CD4-positive, alpha-beta T cell (primary cell): ENCODE data around the gene SUCLG2. TPM values are rescaled to one million over a fixed set of nuclear protein-coding genes. Genes with fewer than 3 reads are reported as not detected.

Source experiments
- ATAC-seq: fragments of 200-7000 bp; cut with Tn5 transposase; one replicate; pipeline ENCODE4 v1.10.0; 2022; ENCODE audit warnings: mild to moderate bottlenecking; ENCODE audit not compliant: poor library complexity
- CTCF ChIA-PET: fragments of 350-600 bp; sonication (Branson Sonifier 250); formaldehyde crosslinking; loops from one replicate; lab custom pipeline; 2021; ENCODE audit warnings: antibody characterized with exemption, inconsistent platforms; lab: Charles Lee
- POLR2A ChIA-PET: fragments of 350-600 bp; sonication (Branson Sonifier 250); formaldehyde crosslinking; loops from one replicate; lab custom pipeline; 2021; ENCODE audit warnings: antibody characterized with exemption, inconsistent platforms; lab: Charles Lee
- DNase-seq, 14 experiments: peaks; one replicate each; pipeline ENCODE4 v3.0.0-alpha.2; 2013 to 2020; ENCODE audit warnings: mixed read lengths in 2 of 14
- H3K27ac ChIP-seq, 2 donors: one replicate each; pipeline versions ENCODE4 v1.5.1 to v1.7.0; 2013; ENCODE audit warnings: low read length in 2 of 2, low read depth in 1 of 2, mild to moderate bottlenecking in 1 of 2
- H3K27me3 ChIP-seq, 2 experiments: 1 replicate in 1 of 2; 2 replicates in 1 of 2; pipeline versions ENCODE4 v1.6.1 to v1.7.0; 2013; ENCODE audit warnings: low read length in 2 of 2, control low read depth in 1 of 2, mild to moderate bottlenecking in 1 of 2, moderate library complexity in 1 of 2; ENCODE audit not compliant: insufficient read depth in 2 of 2, control insufficient read depth in 1 of 2
- H3K36me3 ChIP-seq: one replicate; pipeline ENCODE4 v1.6.1; 2013; ENCODE audit warnings: low read length, control low read depth; ENCODE audit not compliant: insufficient read depth
- H3K4me1 ChIP-seq: one replicate; pipeline ENCODE4 v1.6.1; 2013; ENCODE audit warnings: low read length, control low read depth; ENCODE audit not compliant: insufficient read depth
- H3K4me3 ChIP-seq: one replicate; pipeline ENCODE4 v1.5.1; 2013; ENCODE audit warnings: mild to moderate bottlenecking, low read length, moderate library complexity
- H3K9me3 ChIP-seq, 2 experiments: 1 replicate in 1 of 2; 2 replicates in 1 of 2; pipeline versions ENCODE4 v1.6.1 to v1.7.0; 2013; ENCODE audit warnings: low read length in 2 of 2, mild to moderate bottlenecking in 2 of 2, control low read depth in 1 of 2, moderate library complexity in 1 of 2; ENCODE audit not compliant: control insufficient read depth in 1 of 2, insufficient read depth in 1 of 2
- H3K27ac Mint-ChIP-seq: one replicate; pipeline ENCODE4 v1.8.0; 2020; ENCODE audit warnings: mixed read lengths
- H3K27me3 Mint-ChIP-seq: one replicate; pipeline ENCODE4 v1.8.0; 2021; ENCODE audit warnings: mixed read lengths
- H3K36me3 Mint-ChIP-seq: one replicate; pipeline ENCODE4 v1.8.0; 2021; ENCODE audit warnings: low read depth, mixed read lengths
- H3K4me1 Mint-ChIP-seq: one replicate; pipeline ENCODE4 v1.8.0; 2021; ENCODE audit warnings: low read depth, mixed read lengths
- H3K4me3 Mint-ChIP-seq: one replicate; pipeline ENCODE4 v1.8.0; 2020; ENCODE audit warnings: mild to moderate bottlenecking, mixed read lengths
- H3K9me3 Mint-ChIP-seq: one replicate; pipeline ENCODE4 v1.8.0; 2020; ENCODE audit warnings: mixed read lengths
- intact Hi-C, 2 experiments: fragments of 100-400 bp; cut with DNase I in 1 of 2; cut with micrococcal nuclease in 1 of 2; formaldehyde crosslinking; loops; one replicate each; pipeline versions ENCODE4 v1.15.1 to v1.9.0; 2023 to 2025; cut with DNase I, micrococcal nuclease
- total RNA-seq, 174 experiments: library from RNA in 2 of 174; stranded (reverse) in 2 of 174; gene quantifications; one replicate each; pipeline ENCODE4 v1.2.3 and lab custom pipeline; 2021 to 2026
- TF ChIP-seq, protein P1 (sequence below): fragments of 200-600 bp; IDR thresholded peaks from one replicate; pipeline ENCODE4 v1.8.0; 2022; ENCODE audit warnings: antibody characterized with exemption, mild to moderate bottlenecking

Gene SUCLG2
- total RNA-seq, 2 experiments from 2014 or later = 51.7 to 52.4 TPM

DNA sequence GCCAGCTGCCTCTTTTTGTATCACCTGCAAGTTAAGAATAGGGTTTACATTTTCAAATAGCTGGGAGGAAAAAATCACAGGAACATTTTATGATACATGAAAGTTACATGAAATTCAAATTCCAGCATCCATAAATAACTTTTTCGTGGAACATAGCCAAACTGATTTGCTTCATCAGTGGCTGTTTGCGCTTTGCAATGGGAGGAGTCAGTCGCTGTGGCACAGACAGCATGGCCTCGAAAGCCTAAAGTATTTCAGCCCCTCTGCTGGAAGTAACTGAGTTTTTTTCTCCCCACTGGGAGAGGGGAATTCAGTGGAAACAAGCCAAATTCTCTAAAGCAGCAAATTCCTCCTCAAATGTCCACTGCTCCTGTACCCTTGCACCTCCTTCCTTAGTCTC, 271.9 kb downstream of the SUCLG2 start:
- ChIA-PET POLR2A (no interaction called here), CTCF (interaction anchor here (0.7 to 1.6 kb wide), 2 partner anchors 407 kb away, joined by 3 to 8 read pairs; no protein-coding TSS in a partner anchor)
- ATAC-seq = no peak
- intact Hi-C loops = loop anchor here (2.0 to 10.0 kb wide), 4 partner anchors 268 to 1494 kb away; no protein-coding TSS in a partner anchor
- Mint-ChIP-seq H3K27me3 (no peaks in the 10 kb centered on the region), H3K4me1 (no peaks in the 10 kb centered on the region), H3K9me3 (no peaks in the 10 kb centered on the region), H3K4me3 (no peak overlapping the region), H3K36me3 (peaks cover 43% of the 10 kb centered on the region), H3K27ac (no peak overlapping the region)
- H3K9me3 ChIP-seq = no peaks in the 10 kb centered on the region
- no peak overlapping the region for H3K4me3 ChIP-seq
- H3K4me1 ChIP-seq = no peaks in the 10 kb centered on the region
- no peak for DNase-seq
- H3K27ac ChIP-seq = no peak overlapping the region
- peaks cover 4% of the 10 kb centered on the region for H3K36me3 ChIP-seq
- H3K27me3 ChIP-seq = no peaks in the 10 kb centered on the region
- TF ChIP-seq, protein P1, sequence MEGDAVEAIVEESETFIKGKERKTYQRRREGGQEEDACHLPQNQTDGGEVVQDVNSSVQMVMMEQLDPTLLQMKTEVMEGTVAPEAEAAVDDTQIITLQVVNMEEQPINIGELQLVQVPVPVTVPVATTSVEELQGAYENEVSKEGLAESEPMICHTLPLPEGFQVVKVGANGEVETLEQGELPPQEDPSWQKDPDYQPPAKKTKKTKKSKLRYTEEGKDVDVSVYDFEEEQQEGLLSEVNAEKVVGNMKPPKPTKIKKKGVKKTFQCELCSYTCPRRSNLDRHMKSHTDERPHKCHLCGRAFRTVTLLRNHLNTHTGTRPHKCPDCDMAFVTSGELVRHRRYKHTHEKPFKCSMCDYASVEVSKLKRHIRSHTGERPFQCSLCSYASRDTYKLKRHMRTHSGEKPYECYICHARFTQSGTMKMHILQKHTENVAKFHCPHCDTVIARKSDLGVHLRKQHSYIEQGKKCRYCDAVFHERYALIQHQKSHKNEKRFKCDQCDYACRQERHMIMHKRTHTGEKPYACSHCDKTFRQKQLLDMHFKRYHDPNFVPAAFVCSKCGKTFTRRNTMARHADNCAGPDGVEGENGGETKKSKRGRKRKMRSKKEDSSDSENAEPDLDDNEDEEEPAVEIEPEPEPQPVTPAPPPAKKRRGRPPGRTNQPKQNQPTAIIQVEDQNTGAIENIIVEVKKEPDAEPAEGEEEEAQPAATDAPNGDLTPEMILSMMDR = no peak

DNA sequence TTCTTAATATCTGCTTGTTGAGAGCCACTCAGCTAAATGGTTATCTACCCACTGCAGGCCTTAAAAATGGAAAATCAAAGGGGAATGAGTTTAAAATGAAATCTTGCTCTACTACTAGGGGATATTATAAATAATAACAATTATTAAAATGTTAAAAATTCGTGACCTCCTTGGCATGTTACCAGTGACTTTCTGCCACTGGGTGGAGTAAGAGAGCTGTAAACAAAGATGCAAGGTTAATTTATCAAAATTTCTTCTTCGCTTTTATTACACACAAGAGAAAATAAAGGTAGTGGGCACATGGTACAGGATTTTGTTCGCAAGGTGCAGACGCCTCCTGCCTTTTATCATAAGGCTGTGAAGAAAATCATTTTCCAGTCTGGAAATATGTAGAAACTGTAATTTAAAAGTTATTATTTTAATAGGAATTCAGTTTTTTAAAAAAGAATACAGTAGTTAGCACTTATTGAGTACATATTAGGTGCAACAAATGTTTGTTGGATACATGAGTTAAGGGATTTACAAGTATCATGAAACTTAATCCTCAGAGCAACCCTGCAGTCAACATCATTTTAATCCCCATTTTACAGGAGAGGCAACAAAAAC, 272.6 kb downstream of the SUCLG2 start:
- Mint-ChIP-seq H3K9me3 (no peaks in the 10 kb centered on the region), H3K4me1 (no peaks in the 10 kb centered on the region), H3K36me3 (peaks cover 46% of the 10 kb centered on the region), H3K4me3 (no peak overlapping the region), H3K27ac (no peak overlapping the region), H3K27me3 (no peaks in the 10 kb centered on the region)
- intact Hi-C loops = loop anchor here (1.0 to 10.0 kb wide), 6 partner anchors 267 to 1495 kb away; no protein-coding TSS in a partner anchor
- H3K9me3 ChIP-seq = no peaks in the 10 kb centered on the region
- no peak overlapping the region for H3K4me3 ChIP-seq
- ChIA-PET CTCF (interaction anchor here (1.6 kb wide), 2 partner anchors 408 to 1496 kb away, joined by 4 to 8 read pairs; no protein-coding TSS in a partner anchor), POLR2A (interaction anchor here (0.9 kb wide), 1 partner anchor 280 kb away, joined by 3 read pairs; no protein-coding TSS in a partner anchor)
- H3K36me3 ChIP-seq = peaks cover 3% of the 10 kb centered on the region
- no peaks in the 10 kb centered on the region for H3K27me3 ChIP-seq
- TF ChIP-seq, protein P1 = peak; percentile 73
- H3K4me1 ChIP-seq = no peaks in the 10 kb centered on the region
- no peak overlapping the region for H3K27ac ChIP-seq
- no peak for ATAC-seq
- DNase-seq = peak in 5 of 14 experiments; percentile 5 to 49 (median 36)

DNA sequence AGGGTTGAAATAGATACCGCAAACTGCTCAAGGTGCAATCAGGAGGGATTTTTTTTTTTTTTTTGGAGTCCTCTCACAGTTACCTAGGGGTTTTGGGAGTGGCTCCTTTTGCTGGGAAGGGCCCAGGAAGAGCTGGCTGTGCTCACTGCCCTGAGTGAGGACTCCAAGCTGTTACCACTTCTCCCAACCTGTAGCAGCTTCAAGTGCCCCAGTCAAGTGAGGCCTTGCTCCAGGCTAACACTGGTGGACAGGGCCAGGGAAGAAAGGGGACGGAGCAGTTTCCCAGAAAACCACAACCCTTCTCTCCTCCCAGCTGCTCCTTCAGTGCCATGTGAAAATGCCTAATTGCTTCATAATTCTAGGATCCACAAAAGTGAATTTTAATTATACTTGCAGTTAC, 274.3 kb downstream of the SUCLG2 start:
- no peak overlapping the region for H3K4me3 Mint-ChIP-seq
- Histone ChIP-seq H3K36me3 (peaks cover 8% of the 10 kb centered on the region), H3K4me1 (no peaks in the 10 kb centered on the region), H3K27me3 (no peaks in the 10 kb centered on the region), H3K9me3 (no peaks in the 10 kb centered on the region), H3K27ac (no peak overlapping the region), H3K4me3 (no peak overlapping the region)
- no peak for DNase-seq
- no peaks in the 10 kb centered on the region for H3K9me3 Mint-ChIP-seq
- intact Hi-C loops = loop anchor here (5.0 to 10.0 kb wide), 2 partner anchors 265 to 877 kb away; no protein-coding TSS in a partner anchor
- H3K27me3 Mint-ChIP-seq = no peaks in the 10 kb centered on the region
- H3K4me1 Mint-ChIP-seq = no peaks in the 10 kb centered on the region
- ChIA-PET CTCF (interaction anchor here (0.7 kb wide), 1 partner anchor 35 kb away, joined by 3 read pairs; no protein-coding TSS in a partner anchor), POLR2A (no interaction called here)
- no peak for ATAC-seq
- no peak overlapping the region for H3K27ac Mint-ChIP-seq
- peaks cover 57% of the 10 kb centered on the region for H3K36me3 Mint-ChIP-seq
- TF ChIP-seq, protein P1 = no peak
